ENCODE results near the gene OPCML.

The OPCML gene

DNA sequence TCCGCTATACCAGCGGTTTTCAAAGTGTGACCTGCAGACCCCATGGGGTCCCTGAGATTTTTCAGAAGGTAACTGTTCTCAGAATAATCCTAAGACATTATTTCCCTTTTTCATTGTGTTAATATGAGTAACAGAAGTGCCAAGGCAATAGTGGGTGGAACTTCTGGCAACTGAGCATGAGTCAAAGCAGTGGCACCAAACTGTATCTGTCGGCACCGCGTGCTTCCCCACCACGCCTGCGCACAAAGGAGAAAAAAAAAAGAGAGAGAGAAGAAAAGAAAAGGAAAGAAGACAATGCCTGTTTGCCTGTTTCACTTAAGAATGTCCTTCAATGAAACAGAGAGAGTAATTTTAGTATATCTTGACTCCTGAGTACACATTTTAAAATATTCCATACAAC is 679.9 kb downstream of the OPCML start:
- TF ChIP-seq EZH2 (IDR thresholded peaks at IDR 0.05; ENCODE audit: borderline replicate concordance, low read length) = no peak
- TF ChIP-seq, protein P1, sequence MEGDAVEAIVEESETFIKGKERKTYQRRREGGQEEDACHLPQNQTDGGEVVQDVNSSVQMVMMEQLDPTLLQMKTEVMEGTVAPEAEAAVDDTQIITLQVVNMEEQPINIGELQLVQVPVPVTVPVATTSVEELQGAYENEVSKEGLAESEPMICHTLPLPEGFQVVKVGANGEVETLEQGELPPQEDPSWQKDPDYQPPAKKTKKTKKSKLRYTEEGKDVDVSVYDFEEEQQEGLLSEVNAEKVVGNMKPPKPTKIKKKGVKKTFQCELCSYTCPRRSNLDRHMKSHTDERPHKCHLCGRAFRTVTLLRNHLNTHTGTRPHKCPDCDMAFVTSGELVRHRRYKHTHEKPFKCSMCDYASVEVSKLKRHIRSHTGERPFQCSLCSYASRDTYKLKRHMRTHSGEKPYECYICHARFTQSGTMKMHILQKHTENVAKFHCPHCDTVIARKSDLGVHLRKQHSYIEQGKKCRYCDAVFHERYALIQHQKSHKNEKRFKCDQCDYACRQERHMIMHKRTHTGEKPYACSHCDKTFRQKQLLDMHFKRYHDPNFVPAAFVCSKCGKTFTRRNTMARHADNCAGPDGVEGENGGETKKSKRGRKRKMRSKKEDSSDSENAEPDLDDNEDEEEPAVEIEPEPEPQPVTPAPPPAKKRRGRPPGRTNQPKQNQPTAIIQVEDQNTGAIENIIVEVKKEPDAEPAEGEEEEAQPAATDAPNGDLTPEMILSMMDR (IDR thresholded peaks at IDR 0.05; ENCODE audit: low read length) = no peak
- Histone ChIP-seq H4K20me1 (ENCODE audit: insufficient read depth, low read length) (no peaks in the 10 kb centered on the region), H3K4me3 (ENCODE audit: low read depth, low read length, poor library complexity, severe bottlenecking) (no peak overlapping the region)

DNA sequence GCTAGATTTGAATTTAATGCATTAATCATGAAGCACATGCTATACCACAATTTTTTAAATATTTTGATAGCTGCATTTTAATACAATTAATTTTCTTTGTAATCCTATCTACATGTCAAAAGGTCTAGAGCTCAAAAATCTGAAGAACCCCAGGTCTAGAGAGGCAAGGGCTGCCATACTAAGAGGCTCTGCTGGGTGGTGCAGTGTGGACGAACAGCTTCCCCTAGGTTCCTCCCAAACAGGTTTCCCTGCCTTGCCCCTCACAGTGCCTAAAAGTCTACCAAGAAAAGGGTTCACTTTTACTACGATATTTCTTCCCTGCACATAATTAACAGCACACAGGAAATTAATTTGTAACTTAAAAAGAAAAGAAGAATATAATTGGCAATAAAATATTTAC is 681.1 kb downstream of the OPCML start:
- H4K20me1 ChIP-seq (ENCODE audit: insufficient read depth, low read length) = no peaks in the 10 kb centered on the region
- H3K9ac ChIP-seq (ENCODE audit: low read length) = no peak overlapping the region
- H3K4me2 ChIP-seq (ENCODE audit: low read length) = no peak overlapping the region
- no peak overlapping the region for H2AFZ ChIP-seq (ENCODE audit: low read length)
- no peaks in the 10 kb centered on the region for H3K9me3 ChIP-seq (ENCODE audit: low read length)
- H3K9me2 ChIP-seq (ENCODE audit: low read depth, low read length) = no peaks in the 10 kb centered on the region
- no peak overlapping the region for H3K4me3 ChIP-seq (ENCODE audit: low read depth, low read length, poor library complexity, severe bottlenecking)
- H3K79me2 ChIP-seq (ENCODE audit: insufficient read depth, low read length) = no peaks in the 10 kb centered on the region
- no peak for TF ChIP-seq EZH2 (IDR thresholded peaks at IDR 0.05; ENCODE audit: borderline replicate concordance, low read length)
- TF ChIP-seq, protein P1 (IDR thresholded peaks at IDR 0.05; ENCODE audit: low read length) = no peak
- no peaks in the 10 kb centered on the region for H3K36me3 ChIP-seq (ENCODE audit: insufficient read depth, low read length)
- H3F3A ChIP-seq (ENCODE audit: insufficient read depth, low read length) = no peaks in the 10 kb centered on the region
- H3K27ac ChIP-seq (ENCODE audit: low read depth, low read length, poor library complexity, severe bottlenecking) = no peak overlapping the region
- no peaks in the 10 kb centered on the region for H3K27me3 ChIP-seq (ENCODE audit: insufficient read depth, low read length)
- no peaks in the 10 kb centered on the region for H3K4me1 ChIP-seq (ENCODE audit: insufficient read depth, low read length, severe bottlenecking)

More for the DNA sequence above, 679.9 kb downstream of the OPCML start:
- Histone ChIP-seq H3K27me3 (ENCODE audit: insufficient read depth, low read length) (no peaks in the 10 kb centered on the region), H3K27ac (ENCODE audit: low read depth, low read length, poor library complexity, severe bottlenecking) (no peak overlapping the region), H3K36me3 (ENCODE audit: insufficient read depth, low read length) (no peaks in the 10 kb centered on the region), H3K79me2 (ENCODE audit: insufficient read depth, low read length) (no peaks in the 10 kb centered on the region), H3K9ac (ENCODE audit: low read length) (no peak overlapping the region), H2AFZ (ENCODE audit: low read length) (no peak overlapping the region), H3F3A (ENCODE audit: insufficient read depth, low read length) (no peaks in the 10 kb centered on the region), H3K9me2 (ENCODE audit: low read depth, low read length) (no peaks in the 10 kb centered on the region), H3K4me1 (ENCODE audit: insufficient read depth, low read length, severe bottlenecking) (no peaks in the 10 kb centered on the region), H3K4me2 (ENCODE audit: low read length) (no peak overlapping the region), H3K9me3 (ENCODE audit: low read length) (no peaks in the 10 kb centered on the region)

DNA sequence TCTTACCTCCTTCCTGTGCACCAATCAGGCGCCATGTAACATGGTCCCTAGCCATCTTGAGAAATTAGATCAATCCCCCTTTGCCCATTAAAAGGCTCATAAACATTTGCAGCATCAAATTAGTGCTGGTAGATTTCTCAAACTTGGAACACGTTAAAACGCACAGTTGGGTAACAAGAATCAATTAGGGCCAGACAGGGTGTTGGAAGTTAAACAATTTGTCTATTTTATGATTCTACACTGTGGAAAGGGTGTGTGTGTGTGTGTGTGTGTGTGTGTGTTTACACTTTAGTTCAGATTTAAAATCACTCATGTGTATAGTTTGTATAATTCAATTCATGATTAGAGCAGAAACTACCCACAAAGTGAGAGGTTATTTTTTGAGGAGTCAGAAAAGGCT is 682.0 kb downstream of the OPCML start:
- Histone ChIP-seq H3K79me2 (ENCODE audit: insufficient read depth, low read length) (no peaks in the 10 kb centered on the region), H3K4me2 (ENCODE audit: low read length) (no peak overlapping the region), H3K4me1 (ENCODE audit: insufficient read depth, low read length, severe bottlenecking) (no peaks in the 10 kb centered on the region), H4K20me1 (ENCODE audit: insufficient read depth, low read length) (no peaks in the 10 kb centered on the region), H3K27me3 (ENCODE audit: insufficient read depth, low read length) (no peaks in the 10 kb centered on the region), H3K4me3 (ENCODE audit: low read depth, low read length, poor library complexity, severe bottlenecking) (no peak overlapping the region), H3K9ac (ENCODE audit: low read length) (no peak overlapping the region), H2AFZ (ENCODE audit: low read length) (no peak overlapping the region), H3F3A (ENCODE audit: insufficient read depth, low read length) (no peaks in the 10 kb centered on the region), H3K9me3 (ENCODE audit: low read length) (no peaks in the 10 kb centered on the region), H3K9me2 (ENCODE audit: low read depth, low read length) (no peaks in the 10 kb centered on the region), H3K36me3 (ENCODE audit: insufficient read depth, low read length) (no peaks in the 10 kb centered on the region), H3K27ac (ENCODE audit: low read depth, low read length, poor library complexity, severe bottlenecking) (no peak overlapping the region)
- TF ChIP-seq, protein P1 (IDR thresholded peaks at IDR 0.05; ENCODE audit: low read length) = no peak
- no peak for TF ChIP-seq EZH2 (IDR thresholded peaks at IDR 0.05; ENCODE audit: borderline replicate concordance, low read length)

Measured in OCI-LY1 (cell line).